A549 (cell line): ENCODE results near the gene CILP2.

Experiments used
- CBX2 ChIP-seq: fragments of 200-600 bp; sonication (generic); IDR thresholded peaks from 2 replicates; pipeline ENCODE4 v1.6.1; 2016; ENCODE audit warnings: low read depth, mild to moderate bottlenecking, borderline replicate concordance
- ELK1 ChIP-seq: fragments of 150-350 bp; IDR thresholded peaks from 2 replicates; pipeline ENCODE4 v1.6.1; 2014; ENCODE audit warnings: low read depth, mild to moderate bottlenecking, low read length
- JUN ChIP-seq, 2 experiments: fragments of >200 bp; sonication (Bioruptor Twin); formaldehyde crosslinking; IDR thresholded peaks; 2 replicates in 1 of 2; 3 replicates in 1 of 2; pipeline ENCODE4 v1.6.1; 2016 to 2017
- KDM1A ChIP-seq: fragments of 200-600 bp; sonication (generic); IDR thresholded peaks from 2 replicates; pipeline ENCODE4 v1.6.1; 2016; ENCODE audit warnings: low read depth, mild to moderate bottlenecking
- MAX ChIP-seq: IDR thresholded peaks from 2 replicates; pipeline ENCODE4 v1.6.1; 2012
- POLR2A ChIP-seq: IDR thresholded peaks from 2 replicates; pipeline ENCODE4 v1.6.1; 2012; ENCODE audit warnings: mild to moderate bottlenecking, low read length
- TF ChIP-seq, protein P1 (sequence below): fragments of 200-600 bp; sonication (generic); IDR thresholded peaks from 2 replicates; pipeline ENCODE4 v1.6.1; 2016; ENCODE audit warnings: antibody characterized with exemption, mild to moderate bottlenecking, moderate library complexity
- TF ChIP-seq, protein P2 (sequence below): fragments of >200 bp; sonication (Bioruptor Twin); formaldehyde crosslinking; IDR thresholded peaks from 3 replicates; pipeline ENCODE4 v1.5.1; 2016

DNA sequence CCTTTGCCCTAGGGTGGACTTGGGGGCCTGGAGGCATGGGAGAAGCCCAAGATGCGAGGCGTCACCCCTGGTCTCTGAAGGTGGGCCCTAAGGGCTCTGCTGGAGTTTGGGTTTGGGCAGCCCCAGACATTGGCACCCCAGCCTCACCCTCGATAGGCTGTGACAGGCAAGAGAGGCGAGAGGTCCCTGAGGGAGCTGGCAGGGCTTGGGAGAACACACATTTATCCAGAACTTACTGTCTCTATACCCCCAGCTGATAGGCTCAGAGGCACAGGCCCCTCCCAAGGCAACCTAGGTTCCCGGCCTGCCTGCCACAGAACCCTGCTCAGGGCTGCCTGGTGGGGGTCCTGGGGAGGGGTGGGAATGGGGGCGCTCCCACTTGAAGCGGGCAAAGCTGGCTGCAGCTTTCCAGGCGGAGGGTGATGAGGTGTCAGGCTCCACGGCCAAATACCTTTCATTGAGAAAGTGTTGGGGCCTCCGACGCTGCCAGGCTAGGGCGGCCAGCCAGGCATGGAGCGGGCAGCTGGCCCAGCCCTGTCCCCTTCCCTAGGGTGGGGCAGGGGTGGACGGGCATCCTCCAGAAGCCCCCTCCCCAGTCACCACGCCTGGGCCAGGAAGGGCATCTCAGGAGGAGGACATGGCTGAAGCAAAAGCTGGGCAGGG, 9.7 kb downstream of the CILP2 start:
- TF ChIP-seq ELK1 (no peak), MAX (no peak), POLR2A (no peak), KDM1A (no peak), CBX2 (no peak), JUN (IDR thresholded peaks at IDR 0.05) (no peak)
- TF ChIP-seq, protein P1, sequence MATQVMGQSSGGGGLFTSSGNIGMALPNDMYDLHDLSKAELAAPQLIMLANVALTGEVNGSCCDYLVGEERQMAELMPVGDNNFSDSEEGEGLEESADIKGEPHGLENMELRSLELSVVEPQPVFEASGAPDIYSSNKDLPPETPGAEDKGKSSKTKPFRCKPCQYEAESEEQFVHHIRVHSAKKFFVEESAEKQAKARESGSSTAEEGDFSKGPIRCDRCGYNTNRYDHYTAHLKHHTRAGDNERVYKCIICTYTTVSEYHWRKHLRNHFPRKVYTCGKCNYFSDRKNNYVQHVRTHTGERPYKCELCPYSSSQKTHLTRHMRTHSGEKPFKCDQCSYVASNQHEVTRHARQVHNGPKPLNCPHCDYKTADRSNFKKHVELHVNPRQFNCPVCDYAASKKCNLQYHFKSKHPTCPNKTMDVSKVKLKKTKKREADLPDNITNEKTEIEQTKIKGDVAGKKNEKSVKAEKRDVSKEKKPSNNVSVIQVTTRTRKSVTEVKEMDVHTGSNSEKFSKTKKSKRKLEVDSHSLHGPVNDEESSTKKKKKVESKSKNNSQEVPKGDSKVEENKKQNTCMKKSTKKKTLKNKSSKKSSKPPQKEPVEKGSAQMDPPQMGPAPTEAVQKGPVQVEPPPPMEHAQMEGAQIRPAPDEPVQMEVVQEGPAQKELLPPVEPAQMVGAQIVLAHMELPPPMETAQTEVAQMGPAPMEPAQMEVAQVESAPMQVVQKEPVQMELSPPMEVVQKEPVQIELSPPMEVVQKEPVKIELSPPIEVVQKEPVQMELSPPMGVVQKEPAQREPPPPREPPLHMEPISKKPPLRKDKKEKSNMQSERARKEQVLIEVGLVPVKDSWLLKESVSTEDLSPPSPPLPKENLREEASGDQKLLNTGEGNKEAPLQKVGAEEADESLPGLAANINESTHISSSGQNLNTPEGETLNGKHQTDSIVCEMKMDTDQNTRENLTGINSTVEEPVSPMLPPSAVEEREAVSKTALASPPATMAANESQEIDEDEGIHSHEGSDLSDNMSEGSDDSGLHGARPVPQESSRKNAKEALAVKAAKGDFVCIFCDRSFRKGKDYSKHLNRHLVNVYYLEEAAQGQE: no peak
- TF ChIP-seq, protein P2, sequence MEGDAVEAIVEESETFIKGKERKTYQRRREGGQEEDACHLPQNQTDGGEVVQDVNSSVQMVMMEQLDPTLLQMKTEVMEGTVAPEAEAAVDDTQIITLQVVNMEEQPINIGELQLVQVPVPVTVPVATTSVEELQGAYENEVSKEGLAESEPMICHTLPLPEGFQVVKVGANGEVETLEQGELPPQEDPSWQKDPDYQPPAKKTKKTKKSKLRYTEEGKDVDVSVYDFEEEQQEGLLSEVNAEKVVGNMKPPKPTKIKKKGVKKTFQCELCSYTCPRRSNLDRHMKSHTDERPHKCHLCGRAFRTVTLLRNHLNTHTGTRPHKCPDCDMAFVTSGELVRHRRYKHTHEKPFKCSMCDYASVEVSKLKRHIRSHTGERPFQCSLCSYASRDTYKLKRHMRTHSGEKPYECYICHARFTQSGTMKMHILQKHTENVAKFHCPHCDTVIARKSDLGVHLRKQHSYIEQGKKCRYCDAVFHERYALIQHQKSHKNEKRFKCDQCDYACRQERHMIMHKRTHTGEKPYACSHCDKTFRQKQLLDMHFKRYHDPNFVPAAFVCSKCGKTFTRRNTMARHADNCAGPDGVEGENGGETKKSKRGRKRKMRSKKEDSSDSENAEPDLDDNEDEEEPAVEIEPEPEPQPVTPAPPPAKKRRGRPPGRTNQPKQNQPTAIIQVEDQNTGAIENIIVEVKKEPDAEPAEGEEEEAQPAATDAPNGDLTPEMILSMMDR: no peak
